WTC11 (cell line): Measurements from ENCODE around the gene TRMT44. TPM values are rescaled to one million over a fixed set of nuclear protein-coding genes. Genes with fewer than 3 reads are reported as not detected.

Source experiments
- ATAC-seq: fragments of 200-7000 bp; cut with Tn5 transposase; 2 replicates; pipeline ENCODE4 v1.10.0; 2021; ENCODE audit warnings: mild to moderate bottlenecking, moderate library complexity
- CTCF ChIA-PET: fragments of 300-600 bp; sonication (Branson Sonifier 250); formaldehyde crosslinking; loops from one replicate; lab custom pipeline; 2021; ENCODE audit warnings: antibody characterized with exemption; lab: Charles Lee
- POLR2A ChIA-PET: fragments of 350-600 bp; sonication (Branson Sonifier 250); formaldehyde crosslinking; loops from one replicate; lab custom pipeline; 2021; ENCODE audit warnings: antibody characterized with exemption; lab: Charles Lee
- DNase-seq: peaks from one replicate; pipeline ENCODE4 v3.0.0; 2021; ENCODE audit warnings: low spot score
- H3K27ac Mint-ChIP-seq: 2 replicates; pipeline ENCODE4 v1.8.0; 2021; ENCODE audit warnings: mixed read lengths
- H3K27me3 Mint-ChIP-seq: 2 replicates; pipeline ENCODE4 v1.8.0; 2021; ENCODE audit warnings: low read depth, mild to moderate bottlenecking, moderate library complexity, mixed read lengths
- H3K36me3 Mint-ChIP-seq: 2 replicates; pipeline ENCODE4 v1.8.0; 2021; ENCODE audit warnings: mixed read lengths
- H3K4me1 Mint-ChIP-seq: 2 replicates; pipeline ENCODE4 v1.8.0; 2022; ENCODE audit warnings: mixed read lengths
- H3K4me3 Mint-ChIP-seq: 2 replicates; pipeline ENCODE4 v1.8.0; 2021; ENCODE audit warnings: mild to moderate bottlenecking, moderate library complexity, mixed read lengths
- H3K9me3 Mint-ChIP-seq: 2 replicates; pipeline ENCODE4 v1.8.0; 2021; ENCODE audit warnings: mixed read lengths
- ATF1 ChIP-seq: sonication (generic); formaldehyde crosslinking; IDR thresholded peaks from 2 replicates; pipeline ENCODE4 v1.8.1; 2023; ENCODE audit warnings: mild to moderate bottlenecking, moderate library complexity, missing genetic modification reagents
- EMX1 ChIP-seq: fragments of 250-450 bp; sonication (Bioruptor Pico); IDR thresholded peaks from 2 replicates; pipeline ENCODE4 v1.8.0; 2021; ENCODE audit warnings: mild to moderate bottlenecking
- FOXK1 ChIP-seq: sonication (generic); formaldehyde crosslinking; IDR thresholded peaks from 2 replicates; pipeline ENCODE4 v1.8.0; 2022; ENCODE audit warnings: mild to moderate bottlenecking, moderate library complexity, missing genetic modification reagents
- GTF2I ChIP-seq: fragments of 250-450 bp; sonication (Bioruptor Pico); conservative IDR thresholded peaks from 2 replicates; pipeline ENCODE4 v1.4.0; 2021; ENCODE audit warnings: mild to moderate bottlenecking
- IRF2 ChIP-seq: sonication (generic); formaldehyde crosslinking; IDR thresholded peaks from 2 replicates; pipeline ENCODE4 v1.8.0; 2022; ENCODE audit warnings: low read depth, missing genetic modification reagents, borderline replicate concordance
- NFATC4 ChIP-seq: fragments of 250-450 bp; sonication (Bioruptor Pico); IDR thresholded peaks from 2 replicates; pipeline ENCODE4 v1.9.0; 2021; ENCODE audit warnings: mild to moderate bottlenecking
- NR2C2 ChIP-seq: sonication (generic); formaldehyde crosslinking; IDR thresholded peaks from 2 replicates; pipeline ENCODE4 v1.8.0; 2022; ENCODE audit warnings: mild to moderate bottlenecking, missing genetic modification reagents
- PRRX2 ChIP-seq: fragments of 250-450 bp; sonication (Bioruptor Pico); IDR thresholded peaks from 2 replicates; pipeline ENCODE4 v1.8.0; 2021; ENCODE audit warnings: mild to moderate bottlenecking
- SMAD3 ChIP-seq: sonication (generic); formaldehyde crosslinking; IDR thresholded peaks from 2 replicates; pipeline ENCODE4 v1.8.0; 2022; ENCODE audit warnings: missing genetic modification reagents, mild to moderate bottlenecking, borderline replicate concordance
- SMAD4 ChIP-seq: sonication (generic); formaldehyde crosslinking; IDR thresholded peaks from 2 replicates; pipeline ENCODE4 v1.8.0; 2022; ENCODE audit warnings: mild to moderate bottlenecking, missing genetic modification reagents
- TCF7 ChIP-seq: sonication (generic); formaldehyde crosslinking; IDR thresholded peaks from 2 replicates; pipeline ENCODE4 v1.8.0; 2022; ENCODE audit warnings: mild to moderate bottlenecking, low read depth, missing genetic modification reagents, moderate library complexity
- TEAD4 ChIP-seq: sonication (generic); formaldehyde crosslinking; IDR thresholded peaks from 2 replicates; pipeline ENCODE4 v1.8.0; 2022; ENCODE audit warnings: mild to moderate bottlenecking, missing genetic modification reagents
- ZNF121 ChIP-seq: sonication (generic); formaldehyde crosslinking; IDR thresholded peaks from 2 replicates; pipeline ENCODE4 v1.8.0; 2023; ENCODE audit warnings: missing genetic modification reagents
- ZNF219 ChIP-seq: sonication (generic); formaldehyde crosslinking; IDR thresholded peaks from 2 replicates; pipeline ENCODE4 v1.8.0; 2023; ENCODE audit warnings: missing genetic modification reagents, mild to moderate bottlenecking, borderline replicate concordance
- total RNA-seq: library from RNA; stranded (reverse); gene quantifications from 3 replicates; pipeline ENCODE4 v1.2.3, GENCODE V29; 2021
- TF ChIP-seq, protein P1 (sequence below): sonication (generic); formaldehyde crosslinking; IDR thresholded peaks from 2 replicates; pipeline ENCODE4 v1.8.1; 2023; ENCODE audit warnings: mild to moderate bottlenecking, missing genetic modification reagents, moderate library complexity
- TF ChIP-seq, protein P2 (sequence below): sonication (generic); formaldehyde crosslinking; conservative IDR thresholded peaks from 2 replicates; pipeline ENCODE4 v1.8.1; 2022; ENCODE audit warnings: mild to moderate bottlenecking, missing genetic modification reagents
- TF ChIP-seq, protein P3 (sequence below): sonication (generic); formaldehyde crosslinking; IDR thresholded peaks from 2 replicates; pipeline ENCODE4 v1.8.0; 2023; ENCODE audit warnings: mild to moderate bottlenecking, missing genetic modification reagents
- TF ChIP-seq, protein P4 (sequence below): sonication (generic); formaldehyde crosslinking; IDR thresholded peaks from 2 replicates; pipeline ENCODE4 v1.8.1; 2023; ENCODE audit warnings: mild to moderate bottlenecking, missing genetic modification reagents, moderate library complexity
- TF ChIP-seq, protein P5 (sequence below): sonication (generic); formaldehyde crosslinking; IDR thresholded peaks from 2 replicates; pipeline ENCODE4 v1.8.1; 2022; ENCODE audit warnings: missing genetic modification reagents, borderline replicate concordance
- TF ChIP-seq, protein P6 (sequence below): sonication (generic); formaldehyde crosslinking; IDR thresholded peaks from 2 replicates; pipeline ENCODE4 v1.8.1; 2022; ENCODE audit warnings: low read depth, mild to moderate bottlenecking, moderate library complexity, missing genetic modification reagents, borderline replicate concordance
- TF ChIP-seq, protein P7 (sequence below): sonication (generic); formaldehyde crosslinking; IDR thresholded peaks from 2 replicates; pipeline ENCODE4 v1.8.1; 2022; ENCODE audit warnings: mild to moderate bottlenecking, moderate library complexity, missing genetic modification reagents

The TRMT44 gene
- total RNA-seq, 1 experiment from 2014 or later = 28.4 TPM

DNA sequence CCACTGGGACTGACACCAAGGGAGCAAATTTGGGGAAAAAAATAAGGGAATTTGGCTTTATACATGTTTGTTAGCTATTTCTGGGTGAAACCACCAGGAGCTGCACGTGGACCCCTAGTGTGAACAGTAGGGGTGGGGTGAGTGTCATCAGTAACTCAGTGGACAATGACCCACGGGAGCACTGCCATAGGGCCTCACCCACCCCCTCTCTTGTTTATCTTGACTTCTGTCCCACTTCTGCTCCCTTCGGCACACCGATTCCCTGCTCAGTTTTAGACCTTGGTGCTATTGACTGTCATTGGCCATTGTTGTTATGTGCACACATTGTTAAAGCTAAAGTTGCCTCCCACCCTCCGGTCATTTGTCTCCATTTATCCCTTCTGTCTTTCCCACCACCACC is 9.0 kb upstream of the TRMT44 start (continued):
- no peak for TF ChIP-seq EMX1 (CRISPR knock-in tag)

DNA sequence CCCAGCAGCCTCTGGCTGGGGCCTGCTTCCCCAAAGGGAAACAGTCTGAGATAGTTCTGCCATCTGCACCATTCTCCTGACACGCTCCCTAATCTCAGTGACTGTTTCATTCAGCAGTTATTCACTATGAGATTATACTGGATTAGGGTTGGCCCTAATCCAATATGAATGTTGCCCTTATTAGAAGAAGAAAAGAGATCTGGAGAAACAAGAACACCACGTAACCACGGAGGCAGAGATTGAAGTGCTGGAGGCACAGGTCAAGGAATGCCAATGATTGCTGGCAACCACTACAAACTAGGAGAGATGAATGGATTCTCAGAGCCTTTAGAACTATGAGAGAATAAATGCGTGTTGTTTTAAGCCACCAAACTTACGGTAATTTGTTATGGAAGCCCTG is 7.4 kb upstream of the TRMT44 start:
- Mint-ChIP-seq H3K4me3 (no peak overlapping the region), H3K4me1 (peaks cover 44% of the 10 kb centered on the region), H3K27me3 (0 out of 2 replicates have a peak, but pooled peaks cover 2% of the 10 kb centered on the region), H3K36me3 (no peaks in the 10 kb centered on the region), H3K9me3 (no peaks in the 10 kb centered on the region), H3K27ac (no peak overlapping the region)
- ChIA-PET CTCF (interaction anchor here (1.0 kb wide), 1 partner anchor 23 kb away, joined by 4 read pairs; no protein-coding TSS in a partner anchor), POLR2A (no interaction called here)
- ATAC-seq = no peak
- no peak for DNase-seq
- TF ChIP-seq, protein P1, sequence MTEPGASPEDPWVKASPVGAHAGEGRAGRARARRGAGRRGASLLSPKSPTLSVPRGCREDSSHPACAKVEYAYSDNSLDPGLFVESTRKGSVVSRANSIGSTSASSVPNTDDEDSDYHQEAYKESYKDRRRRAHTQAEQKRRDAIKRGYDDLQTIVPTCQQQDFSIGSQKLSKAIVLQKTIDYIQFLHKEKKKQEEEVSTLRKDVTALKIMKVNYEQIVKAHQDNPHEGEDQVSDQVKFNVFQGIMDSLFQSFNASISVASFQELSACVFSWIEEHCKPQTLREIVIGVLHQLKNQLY (CRISPR knock-in tag) = no peak
- TF ChIP-seq, protein P2, sequence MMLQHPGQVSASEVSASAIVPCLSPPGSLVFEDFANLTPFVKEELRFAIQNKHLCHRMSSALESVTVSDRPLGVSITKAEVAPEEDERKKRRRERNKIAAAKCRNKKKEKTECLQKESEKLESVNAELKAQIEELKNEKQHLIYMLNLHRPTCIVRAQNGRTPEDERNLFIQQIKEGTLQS (CRISPR knock-in tag) = no peak
- TF ChIP-seq IRF2 (CRISPR knock-in tag) = no peak
- TF ChIP-seq, protein P3, sequence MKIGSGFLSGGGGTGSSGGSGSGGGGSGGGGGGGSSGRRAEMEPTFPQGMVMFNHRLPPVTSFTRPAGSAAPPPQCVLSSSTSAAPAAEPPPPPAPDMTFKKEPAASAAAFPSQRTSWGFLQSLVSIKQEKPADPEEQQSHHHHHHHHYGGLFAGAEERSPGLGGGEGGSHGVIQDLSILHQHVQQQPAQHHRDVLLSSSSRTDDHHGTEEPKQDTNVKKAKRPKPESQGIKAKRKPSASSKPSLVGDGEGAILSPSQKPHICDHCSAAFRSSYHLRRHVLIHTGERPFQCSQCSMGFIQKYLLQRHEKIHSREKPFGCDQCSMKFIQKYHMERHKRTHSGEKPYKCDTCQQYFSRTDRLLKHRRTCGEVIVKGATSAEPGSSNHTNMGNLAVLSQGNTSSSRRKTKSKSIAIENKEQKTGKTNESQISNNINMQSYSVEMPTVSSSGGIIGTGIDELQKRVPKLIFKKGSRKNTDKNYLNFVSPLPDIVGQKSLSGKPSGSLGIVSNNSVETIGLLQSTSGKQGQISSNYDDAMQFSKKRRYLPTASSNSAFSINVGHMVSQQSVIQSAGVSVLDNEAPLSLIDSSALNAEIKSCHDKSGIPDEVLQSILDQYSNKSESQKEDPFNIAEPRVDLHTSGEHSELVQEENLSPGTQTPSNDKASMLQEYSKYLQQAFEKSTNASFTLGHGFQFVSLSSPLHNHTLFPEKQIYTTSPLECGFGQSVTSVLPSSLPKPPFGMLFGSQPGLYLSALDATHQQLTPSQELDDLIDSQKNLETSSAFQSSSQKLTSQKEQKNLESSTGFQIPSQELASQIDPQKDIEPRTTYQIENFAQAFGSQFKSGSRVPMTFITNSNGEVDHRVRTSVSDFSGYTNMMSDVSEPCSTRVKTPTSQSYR = no peak
- TF ChIP-seq TEAD4 (CRISPR knock-in tag) = no peak
- TF ChIP-seq, protein P4, sequence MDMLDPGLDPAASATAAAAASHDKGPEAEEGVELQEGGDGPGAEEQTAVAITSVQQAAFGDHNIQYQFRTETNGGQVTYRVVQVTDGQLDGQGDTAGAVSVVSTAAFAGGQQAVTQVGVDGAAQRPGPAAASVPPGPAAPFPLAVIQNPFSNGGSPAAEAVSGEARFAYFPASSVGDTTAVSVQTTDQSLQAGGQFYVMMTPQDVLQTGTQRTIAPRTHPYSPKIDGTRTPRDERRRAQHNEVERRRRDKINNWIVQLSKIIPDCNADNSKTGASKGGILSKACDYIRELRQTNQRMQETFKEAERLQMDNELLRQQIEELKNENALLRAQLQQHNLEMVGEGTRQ = no peak
- no peak for TF ChIP-seq ATF1 (CRISPR knock-in tag)

DNA sequence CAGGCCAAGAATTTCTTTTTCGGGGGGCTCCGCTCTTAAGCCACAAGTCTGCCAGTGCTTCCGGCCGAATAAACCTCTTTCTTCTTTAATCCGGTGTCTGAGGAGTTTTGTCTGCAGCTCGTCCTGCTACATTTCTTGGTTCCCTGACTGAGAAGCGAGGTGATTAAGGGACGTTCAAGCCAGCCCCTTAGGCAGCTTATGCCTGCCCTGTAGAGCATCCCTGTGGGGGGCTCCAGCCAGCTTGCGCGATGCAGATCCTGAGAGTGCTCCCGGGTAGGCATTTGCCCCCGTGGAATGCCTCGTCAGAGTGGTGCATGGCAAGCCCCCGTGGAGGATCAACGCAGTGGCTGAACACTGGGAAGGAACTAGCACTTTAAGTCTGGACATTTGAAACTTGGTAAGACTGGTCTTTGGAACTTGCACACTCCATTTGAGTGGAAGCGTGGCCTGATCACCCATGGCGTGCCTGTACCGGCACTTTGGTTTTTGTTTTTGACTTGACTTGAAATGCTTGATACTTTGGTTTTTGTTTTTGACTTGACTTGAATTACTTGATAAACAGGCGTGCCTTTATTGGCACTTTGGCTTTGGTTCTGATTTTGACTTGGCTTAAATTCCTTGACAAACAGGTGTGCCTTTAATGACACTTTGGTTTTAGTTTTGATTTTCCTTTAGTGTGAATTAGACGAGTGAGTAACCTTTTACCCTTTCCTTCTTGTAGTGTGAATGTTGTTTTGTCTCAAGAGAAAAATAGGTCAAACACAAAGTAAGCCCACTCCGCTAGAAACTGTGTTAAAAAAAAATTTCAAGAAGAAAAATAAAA is 6.1 kb upstream of the TRMT44 start:
- no peak overlapping the region; the same call in 1 of the 2 replicates for H3K27ac Mint-ChIP-seq
- H3K27me3 Mint-ChIP-seq = no peaks in the 10 kb centered on the region
- ChIA-PET POLR2A (no interaction called here), CTCF (interaction anchor here (1.5 kb wide), 1 partner anchor 167 kb away, joined by 3 read pairs; no protein-coding TSS in a partner anchor)
- DNase-seq (no peak), ATAC-seq (no peak)
- H3K36me3 Mint-ChIP-seq = no peaks in the 10 kb centered on the region
- peaks cover 39% of the 10 kb centered on the region for H3K4me1 Mint-ChIP-seq
- no peak overlapping the region for H3K4me3 Mint-ChIP-seq
- peaks cover 4% of the 10 kb centered on the region; the same call in 1 of the 2 replicates for H3K9me3 Mint-ChIP-seq
- no peak for TF ChIP-seq SMAD4 (CRISPR knock-in tag)
- no peak for TF ChIP-seq FOXK1 (CRISPR knock-in tag)
- TF ChIP-seq, protein P5, sequence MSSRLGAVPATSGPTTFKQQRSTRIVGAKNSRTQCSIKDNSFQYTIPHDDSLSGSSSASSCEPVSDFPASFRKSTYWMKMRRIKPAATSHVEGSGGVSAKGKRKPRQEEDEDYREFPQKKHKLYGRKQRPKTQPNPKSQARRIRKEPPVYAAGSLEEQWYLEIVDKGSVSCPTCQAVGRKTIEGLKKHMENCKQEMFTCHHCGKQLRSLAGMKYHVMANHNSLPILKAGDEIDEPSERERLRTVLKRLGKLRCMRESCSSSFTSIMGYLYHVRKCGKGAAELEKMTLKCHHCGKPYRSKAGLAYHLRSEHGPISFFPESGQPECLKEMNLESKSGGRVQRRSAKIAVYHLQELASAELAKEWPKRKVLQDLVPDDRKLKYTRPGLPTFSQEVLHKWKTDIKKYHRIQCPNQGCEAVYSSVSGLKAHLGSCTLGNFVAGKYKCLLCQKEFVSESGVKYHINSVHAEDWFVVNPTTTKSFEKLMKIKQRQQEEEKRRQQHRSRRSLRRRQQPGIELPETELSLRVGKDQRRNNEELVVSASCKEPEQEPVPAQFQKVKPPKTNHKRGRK (CRISPR knock-in tag) = no peak
- TF ChIP-seq ZNF121 (CRISPR knock-in tag) = no peak
- no peak for TF ChIP-seq GTF2I (CRISPR knock-in tag)
- TF ChIP-seq, protein P6, sequence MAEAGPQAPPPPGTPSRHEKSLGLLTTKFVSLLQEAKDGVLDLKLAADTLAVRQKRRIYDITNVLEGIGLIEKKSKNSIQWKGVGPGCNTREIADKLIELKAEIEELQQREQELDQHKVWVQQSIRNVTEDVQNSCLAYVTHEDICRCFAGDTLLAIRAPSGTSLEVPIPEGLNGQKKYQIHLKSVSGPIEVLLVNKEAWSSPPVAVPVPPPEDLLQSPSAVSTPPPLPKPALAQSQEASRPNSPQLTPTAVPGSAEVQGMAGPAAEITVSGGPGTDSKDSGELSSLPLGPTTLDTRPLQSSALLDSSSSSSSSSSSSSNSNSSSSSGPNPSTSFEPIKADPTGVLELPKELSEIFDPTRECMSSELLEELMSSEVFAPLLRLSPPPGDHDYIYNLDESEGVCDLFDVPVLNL = no peak
- TF ChIP-seq NFATC4 = no peak
- no peak for TF ChIP-seq EMX1 (CRISPR knock-in tag)
- no peak for TF ChIP-seq PRRX2 (CRISPR knock-in tag)
- TF ChIP-seq, protein P7, sequence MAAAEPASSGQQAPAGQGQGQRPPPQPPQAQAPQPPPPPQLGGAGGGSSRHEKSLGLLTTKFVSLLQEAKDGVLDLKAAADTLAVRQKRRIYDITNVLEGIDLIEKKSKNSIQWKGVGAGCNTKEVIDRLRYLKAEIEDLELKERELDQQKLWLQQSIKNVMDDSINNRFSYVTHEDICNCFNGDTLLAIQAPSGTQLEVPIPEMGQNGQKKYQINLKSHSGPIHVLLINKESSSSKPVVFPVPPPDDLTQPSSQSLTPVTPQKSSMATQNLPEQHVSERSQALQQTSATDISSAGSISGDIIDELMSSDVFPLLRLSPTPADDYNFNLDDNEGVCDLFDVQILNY (CRISPR knock-in tag) = no peak
- no peak for TF ChIP-seq TCF7 (CRISPR knock-in tag)
- TF ChIP-seq, protein P2 (CRISPR knock-in tag) = no peak
- no peak for TF ChIP-seq NR2C2
- TF ChIP-seq SMAD3 (CRISPR knock-in tag) = no peak
- TF ChIP-seq ZNF219 (CRISPR knock-in tag) = no peak
